ENCODE results near the gene PCDHA7.

GRCh38 chr5:140882591-140882899, 48.5 kb downstream of the PCDHA7 start:
- TF ChIP-seq, protein P1, sequence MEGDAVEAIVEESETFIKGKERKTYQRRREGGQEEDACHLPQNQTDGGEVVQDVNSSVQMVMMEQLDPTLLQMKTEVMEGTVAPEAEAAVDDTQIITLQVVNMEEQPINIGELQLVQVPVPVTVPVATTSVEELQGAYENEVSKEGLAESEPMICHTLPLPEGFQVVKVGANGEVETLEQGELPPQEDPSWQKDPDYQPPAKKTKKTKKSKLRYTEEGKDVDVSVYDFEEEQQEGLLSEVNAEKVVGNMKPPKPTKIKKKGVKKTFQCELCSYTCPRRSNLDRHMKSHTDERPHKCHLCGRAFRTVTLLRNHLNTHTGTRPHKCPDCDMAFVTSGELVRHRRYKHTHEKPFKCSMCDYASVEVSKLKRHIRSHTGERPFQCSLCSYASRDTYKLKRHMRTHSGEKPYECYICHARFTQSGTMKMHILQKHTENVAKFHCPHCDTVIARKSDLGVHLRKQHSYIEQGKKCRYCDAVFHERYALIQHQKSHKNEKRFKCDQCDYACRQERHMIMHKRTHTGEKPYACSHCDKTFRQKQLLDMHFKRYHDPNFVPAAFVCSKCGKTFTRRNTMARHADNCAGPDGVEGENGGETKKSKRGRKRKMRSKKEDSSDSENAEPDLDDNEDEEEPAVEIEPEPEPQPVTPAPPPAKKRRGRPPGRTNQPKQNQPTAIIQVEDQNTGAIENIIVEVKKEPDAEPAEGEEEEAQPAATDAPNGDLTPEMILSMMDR (conservative IDR thresholded peaks at IDR 0.05) = 0 out of 2 replicates have a peak, but pooled peaks have one; percentile 26
- no peak for TF ChIP-seq EZH2 (IDR thresholded peaks at IDR 0.05; ENCODE audit: low read depth)

All from PC-9 (cell line).